HCT116 (cell line): ENCODE data around the gene PHOSPHO2. TPM values are rescaled to one million over a fixed set of nuclear protein-coding genes. Genes with fewer than 3 reads are reported as not detected.

Experiments
- ATAC-seq: fragments of 200-7000 bp; cut with Tn5 transposase; 2 replicates; pipeline ENCODE4 v1.9.1; 2020; ENCODE audit warnings: mild to moderate bottlenecking, moderate library complexity
- Bru-seq: library from RNA; stranded (reverse); fragments of 400-500 nt; gene quantifications from one replicate; lab custom pipeline; 2021; lab: Mats Ljungman, UMichigan
- BruChase-seq, 2 experiments: library from RNA; stranded (reverse); fragments of 400-500 nt; gene quantifications; one replicate each; lab custom pipeline; 2021; lab: Mats Ljungman, UMichigan
- BruUV-seq: library from RNA; stranded (reverse); fragments of 400-500 nt; replicated peaks from 2 replicates; lab custom pipeline; 2021; lab: Mats Ljungman, UMichigan
- CTCF ChIA-PET: fragments of 300-600 bp; sonication (Branson Sonifier 250); formaldehyde crosslinking; loops from one replicate; lab custom pipeline; 2021; ENCODE audit warnings: antibody characterized with exemption; lab: Charles Lee
- POLR2A ChIA-PET: fragments of 300-600, 350-600 bp; sonication (Branson Sonifier 250); formaldehyde crosslinking; loops from one replicate; lab custom pipeline; 2021; ENCODE audit warnings: antibody characterized with exemption; lab: Charles Lee
- RAD21 ChIA-PET, 2 experiments: fragments of 300-600 bp; sonication (Branson Sonifier 250); formaldehyde crosslinking; loops; one replicate each; lab custom pipeline; 2023; ENCODE audit warnings: low total read pairs in 2 of 2; ENCODE audit not compliant: uncharacterized antibody in 2 of 2, unreplicated experiment in 2 of 2, low non-redundant PET in 1 of 2; lab: Charles Lee
- DNase-seq: peaks from one replicate; pipeline ENCODE4 v3.0.0-alpha.2; 2010; ENCODE audit warnings: low read depth, low spot score
- H2AFZ ChIP-seq: fragments of 200-600 bp; shearing (Covaris generic), sonication (generic); 2 replicates; pipeline ENCODE4 v1.6.1; 2017; ENCODE audit warnings: low read depth, mixed run types, mixed read lengths, antibody characterized with exemption, low read length; ENCODE audit not compliant: poor library complexity, severe bottlenecking
- H3K27ac ChIP-seq: 2 replicates; pipeline ENCODE4 v1.5.1; 2012; ENCODE audit warnings: low read depth, low read length
- H3K27me3 ChIP-seq: fragments of 200-600 bp; sonication (generic); 2 replicates; pipeline ENCODE4 v1.6.1; 2016; ENCODE audit warnings: mixed run types, low read length, mixed read lengths; ENCODE audit not compliant: insufficient read depth
- H3K36me3 ChIP-seq, 2 experiments: fragments of 200-500 bp in 1 of 2; fragments of 200-600 bp in 1 of 2; sonication (Bioruptor generic) in 1 of 2; sonication (generic) in 1 of 2; 2 replicates each; pipeline versions ENCODE4 v1.5.1 to v1.6.1; 2014 to 2016; ENCODE audit warnings: low read length in 2 of 2, inconsistent platforms in 1 of 2, mixed read lengths in 1 of 2, mixed run types in 1 of 2; ENCODE audit not compliant: insufficient read depth in 2 of 2, control insufficient read depth in 1 of 2
- H3K4me1 ChIP-seq, 2 experiments: fragments of 200-600 bp in 1 of 2; sonication (generic) in 1 of 2; 2 replicates each; pipeline versions ENCODE4 v1.5.1 to v1.6.1; 2012 to 2017; ENCODE audit warnings: low read length in 2 of 2, inconsistent platforms in 1 of 2, mild to moderate bottlenecking in 1 of 2, mixed read lengths in 1 of 2, mixed run types in 1 of 2, moderate library complexity in 1 of 2; ENCODE audit not compliant: insufficient read depth in 2 of 2, control insufficient read depth in 1 of 2
- H3K4me2 ChIP-seq: fragments of 200-600 bp; sonication (generic); 2 replicates; pipeline ENCODE4 v1.6.1; 2017; ENCODE audit warnings: mixed run types, low read length, mixed read lengths
- H3K4me3 ChIP-seq, 2 experiments: fragments of 200-600 bp in 1 of 2; sonication (generic) in 1 of 2; replicated peaks in 1 of 2; 2 replicates each; pipeline ENCODE4 v1.5.1; 2011 to 2016; ENCODE audit warnings: low read length in 2 of 2, control low read depth in 1 of 2, low read depth in 1 of 2, mild to moderate bottlenecking in 1 of 2, mixed read lengths in 1 of 2, mixed run types in 1 of 2
- H3K79me2 ChIP-seq: fragments of 200-600 bp; sonication (generic); 2 replicates; pipeline ENCODE4 v1.6.1; 2017; ENCODE audit warnings: mild to moderate bottlenecking, mixed run types, low read length, moderate library complexity, mixed read lengths; ENCODE audit not compliant: insufficient read depth
- H3K9ac ChIP-seq: fragments of 200-600 bp; sonication (generic); 2 replicates; pipeline ENCODE4 v1.6.1; 2016; ENCODE audit warnings: low read length, mixed read lengths
- H3K9me2 ChIP-seq: fragments of 200-600 bp; sonication (generic), shearing (Covaris generic); 2 replicates; pipeline ENCODE4 v1.6.1; 2017; ENCODE audit warnings: mixed run types, mild to moderate bottlenecking, moderate library complexity; ENCODE audit not compliant: insufficient read depth
- H3K9me3 ChIP-seq, 2 experiments: fragments of 200-500 bp in 1 of 2; fragments of 200-600 bp in 1 of 2; sonication (Bioruptor generic) in 1 of 2; sonication (generic) in 1 of 2; 2 replicates each; pipeline ENCODE4 v1.6.1; 2014 to 2017; ENCODE audit warnings: low read length in 2 of 2, mixed read lengths in 2 of 2, inconsistent platforms in 1 of 2, low read depth in 1 of 2, mild to moderate bottlenecking in 1 of 2, mixed run types in 1 of 2, moderate library complexity in 1 of 2; ENCODE audit not compliant: control insufficient read depth in 1 of 2, insufficient read depth in 1 of 2
- H4K20me1 ChIP-seq: fragments of 200-600 bp; sonication (generic), shearing (Covaris generic); 2 replicates; pipeline ENCODE4 v1.6.1; 2017; ENCODE audit warnings: mixed run types, mild to moderate bottlenecking, moderate library complexity; ENCODE audit not compliant: insufficient read depth
- EGR1 ChIP-seq: IDR thresholded peaks from 2 replicates; pipeline ENCODE4 v1.6.1; 2012; ENCODE audit warnings: low read depth
- EZH2 ChIP-seq: fragments of 200-600 bp; sonication (generic); IDR thresholded peaks from 2 replicates; pipeline ENCODE4 v1.6.1; 2017; ENCODE audit warnings: antibody characterized with exemption, mixed run types
- EZH2phosphoT487 ChIP-seq: fragments of 200-600 bp; IDR thresholded peaks from 2 replicates; pipeline ENCODE4 v1.6.1; 2018; ENCODE audit warnings: antibody characterized with exemption, borderline replicate concordance
- FOSL1 ChIP-seq: IDR thresholded peaks from 2 replicates; pipeline ENCODE4 v1.6.1; 2012; ENCODE audit warnings: low read depth
- JUND ChIP-seq: IDR thresholded peaks from 2 replicates; pipeline ENCODE4 v1.6.1; 2012
- POLR2A ChIP-seq: IDR thresholded peaks from 2 replicates; pipeline ENCODE4 v1.7.0; 2011; ENCODE audit warnings: borderline replicate concordance; ENCODE audit not compliant: insufficient read depth, insufficient read length; ENCODE audit errors: extremely low read depth
- POLR2AphosphoS5 ChIP-seq: IDR thresholded peaks from 2 replicates; pipeline ENCODE4 v1.6.1; 2011; ENCODE audit warnings: mild to moderate bottlenecking, low read depth, low read length, moderate library complexity
- RAD21 ChIP-seq: IDR thresholded peaks from 2 replicates; pipeline ENCODE4 v1.6.1; 2012; ENCODE audit warnings: low read depth, mild to moderate bottlenecking
- SIN3A ChIP-seq: IDR thresholded peaks from 2 replicates; pipeline ENCODE4 v1.6.1; 2012; ENCODE audit warnings: low read depth
- SP1 ChIP-seq: IDR thresholded peaks from 2 replicates; pipeline ENCODE4 v1.6.1; 2012; ENCODE audit warnings: low read depth
- TCF7L2 ChIP-seq: IDR thresholded peaks from 2 replicates; pipeline ENCODE4 v1.7.0; 2011; ENCODE audit warnings: borderline replicate concordance, inconsistent platforms; ENCODE audit not compliant: insufficient read depth, insufficient read length; ENCODE audit errors: extremely low read depth
- ZFX ChIP-seq: fragments of 450-650 bp; IDR thresholded peaks from 2 replicates; pipeline ENCODE4 v1.6.1; 2017
- intact Hi-C: fragments of 100-400 bp; cut with micrococcal nuclease; formaldehyde crosslinking; loops from 2 replicates; pipeline ENCODE4 v1.10.0; 2022
- long read RNA-seq: library from polyadenylated mRNA; unstranded; transcript quantifications from one replicate; pipeline ENCODE4 v2.0.0, GENCODE V29; 2021; ENCODE audit not compliant: unreplicated experiment
- polyA plus RNA-seq: library from polyadenylated mRNA; unstranded; fragments of >200 nt; gene quantifications from 2 replicates; pipeline ENCODE4 v1.2.1, GENCODE V29; 2012; ENCODE audit warnings: missing spikeins
- total RNA-seq: library from RNA; stranded (reverse); gene quantifications from one replicate; pipeline ENCODE4 v1.2.1, GENCODE V29; 2021; ENCODE audit not compliant: unreplicated experiment
- TF ChIP-seq, protein P1 (sequence below): IDR thresholded peaks from 2 replicates; pipeline ENCODE4 v1.6.1; 2011; ENCODE audit warnings: mild to moderate bottlenecking, low read length, moderate library complexity; ENCODE audit not compliant: insufficient replicate concordance; ENCODE audit errors: extremely low read depth
- TF ChIP-seq, protein P2 (sequence below): IDR thresholded peaks from 2 replicates; pipeline ENCODE4 v1.6.1; 2012

Gene PHOSPHO2
- total RNA-seq (2.8 TPM), Bru-seq, nascent RNA (percentile 86 among the genes with signal in this experiment), BruChase-seq, experiment 1, labeled RNA remaining after a 6-hour chase (percentile 79 among the genes with signal in this experiment), BruChase-seq, experiment 2, labeled RNA remaining after a 2-hour chase (percentile 79 among the genes with signal in this experiment)
- 0.50 and 0.66 TPM in 2 replicates for polyA plus RNA-seq
- long read RNA-seq, partial matches to known transcripts, result 1 of 3 reads
- long read RNA-seq, other reads (novel, unspliced or antisense), result 0 of 3 reads

- DNase-seq (peak; percentile 92), ATAC-seq (peak; percentile 97)
- no peaks in the 10 kb centered on the region; a peak in 1 of 4 replicates for H3K36me3 ChIP-seq
- BruUV-seq, result TSS peak; percentile 75
- H3K27ac ChIP-seq, result peak within 1 kb of the TSS; percentile 77
- TF ChIP-seq FOSL1 (no peak), ZFX (peak; percentile 85), EZH2phosphoT487 (no peak), JUND (no peak), POLR2A (peak; percentile 86), EGR1 (no peak), SP1 (peak; percentile 15; the same call in 1 of the 2 replicates), EZH2 (no peak), POLR2AphosphoS5 (peak; percentile 91), TCF7L2 (peak; percentile 16), RAD21 (no peak), SIN3A (peak; percentile 89)
- TF ChIP-seq, protein P1, sequence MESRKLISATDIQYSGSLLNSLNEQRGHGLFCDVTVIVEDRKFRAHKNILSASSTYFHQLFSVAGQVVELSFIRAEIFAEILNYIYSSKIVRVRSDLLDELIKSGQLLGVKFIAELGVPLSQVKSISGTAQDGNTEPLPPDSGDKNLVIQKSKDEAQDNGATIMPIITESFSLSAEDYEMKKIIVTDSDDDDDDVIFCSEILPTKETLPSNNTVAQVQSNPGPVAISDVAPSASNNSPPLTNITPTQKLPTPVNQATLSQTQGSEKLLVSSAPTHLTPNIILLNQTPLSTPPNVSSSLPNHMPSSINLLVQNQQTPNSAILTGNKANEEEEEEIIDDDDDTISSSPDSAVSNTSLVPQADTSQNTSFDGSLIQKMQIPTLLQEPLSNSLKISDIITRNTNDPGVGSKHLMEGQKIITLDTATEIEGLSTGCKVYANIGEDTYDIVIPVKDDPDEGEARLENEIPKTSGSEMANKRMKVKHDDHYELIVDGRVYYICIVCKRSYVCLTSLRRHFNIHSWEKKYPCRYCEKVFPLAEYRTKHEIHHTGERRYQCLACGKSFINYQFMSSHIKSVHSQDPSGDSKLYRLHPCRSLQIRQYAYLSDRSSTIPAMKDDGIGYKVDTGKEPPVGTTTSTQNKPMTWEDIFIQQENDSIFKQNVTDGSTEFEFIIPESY, result no peak
- TF ChIP-seq, protein P2, sequence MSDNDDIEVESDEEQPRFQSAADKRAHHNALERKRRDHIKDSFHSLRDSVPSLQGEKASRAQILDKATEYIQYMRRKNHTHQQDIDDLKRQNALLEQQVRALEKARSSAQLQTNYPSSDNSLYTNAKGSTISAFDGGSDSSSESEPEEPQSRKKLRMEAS, result peak; percentile 74
- CTCF ChIA-PET, result no interaction called here
- RAD21 ChIA-PET, result no interaction called here
- H3K9me2 ChIP-seq, result no peaks in the 10 kb centered on the region
- peak within 1 kb of the TSS; percentile 100 for H3K4me2 ChIP-seq
- POLR2A ChIA-PET, result no interaction called here
- H3K4me1 ChIP-seq, result peaks cover 0 to 25% of the 10 kb centered on the region in 2 experiments; a peak in 3 of 4 replicates
- H3K4me3 ChIP-seq, result peak within 1 kb of the TSS; percentile 76 to 87
- peaks cover 6% of the 10 kb centered on the region; the same call in 1 of the 2 replicates for H3K79me2 ChIP-seq
- H3K27me3 ChIP-seq, result no peaks in the 10 kb centered on the region
- H3K9ac ChIP-seq, result peak within 1 kb of the TSS; percentile 83
- H4K20me1 ChIP-seq, result no peaks in the 10 kb centered on the region
- intact Hi-C loops, result no loop called here
- H3K9me3 ChIP-seq, result no peaks in the 10 kb centered on the region
- peak within 1 kb of the TSS; percentile 89 for H2AFZ ChIP-seq
These were observed at the start of gene PHOSPHO2, which contains the start of gene CFAP210 for GRCh38 chr2:169694113-169694893. PHOSPHO2 (plus strand) TSS chr2:169694469; CDS start chr2:169700972, 6,503 bp downstream. CFAP210 (minus strand) TSS chr2:169694405; CDS start chr2:169694327, 78 bp downstream.
